IMR-90 (cell line): ENCODE results near the gene TACC3. TPM values are rescaled to one million over a fixed set of nuclear protein-coding genes. Genes with fewer than 3 reads are reported as not detected.

ENCODE experiments used
- ATAC-seq: fragments of 200-7000 bp; cut with Tn5 transposase; 2 replicates; pipeline ENCODE4 v1.9.1; 2020; ENCODE audit warnings: low read depth, mild to moderate bottlenecking, moderate library complexity
- BruUV-seq: library from RNA; stranded (reverse); fragments of 400-500 nt; replicated peaks from 2 replicates; lab custom pipeline; 2021; lab: Mats Ljungman, UMichigan
- CTCF ChIA-PET: fragments of 300-600 bp; formaldehyde crosslinking; extraction: SDS; loops from one replicate; lab custom pipeline; 2021; ENCODE audit warnings: antibody characterized with exemption; lab: Yijun Ruan, JAX
- POLR2A ChIA-PET: fragments of 300-600 bp; sonication (Branson Sonifier 250); formaldehyde crosslinking; loops from one replicate; lab custom pipeline; 2022; ENCODE audit warnings: antibody characterized with exemption; ENCODE audit not compliant: unreplicated experiment; lab: Charles Lee
- DNase-seq: peaks from one replicate; pipeline ENCODE4 v3.0.0; 2013
- H2AFZ ChIP-seq: replicated peaks from 2 replicates; pipeline ENCODE3; 2013; ENCODE audit warnings: low read length, mild to moderate bottlenecking; ENCODE audit not compliant: poor library complexity
- H2AK5ac ChIP-seq: 2 replicates; pipeline ENCODE4 v1.6.1; 2013; ENCODE audit warnings: low read depth, low read length, inconsistent platforms
- H2AK9ac ChIP-seq: replicated peaks from 2 replicates; pipeline ENCODE3; 2013; ENCODE audit warnings: mild to moderate bottlenecking, low read depth, low read length, moderate library complexity; ENCODE audit not compliant: poor library complexity
- H2BK120ac ChIP-seq: 2 replicates; pipeline ENCODE4 v1.6.1; 2013; ENCODE audit warnings: low read depth, low read length, inconsistent platforms
- H2BK15ac ChIP-seq: 3 replicates; pipeline ENCODE4 v1.6.1; 2013; ENCODE audit warnings: low read depth, low read length, inconsistent platforms
- H2BK20ac ChIP-seq: 2 replicates; pipeline ENCODE4 v1.6.1; 2013; ENCODE audit warnings: low read depth, mild to moderate bottlenecking, inconsistent platforms, low read length, moderate library complexity
- H2BK5ac ChIP-seq: 2 replicates; pipeline ENCODE4 v1.6.1; 2013; ENCODE audit warnings: mild to moderate bottlenecking, low read depth, low read length, inconsistent platforms; ENCODE audit not compliant: poor library complexity, severe bottlenecking
- H3K14ac ChIP-seq: replicated peaks from 2 replicates; pipeline ENCODE4 v1.6.1; 2013; ENCODE audit warnings: low read depth, low read length, inconsistent platforms
- H3K18ac ChIP-seq: 2 replicates; pipeline ENCODE4 v1.6.1; 2013; ENCODE audit warnings: low read depth, low read length, control low read depth
- H3K23ac ChIP-seq: 2 replicates; pipeline ENCODE4 v1.6.1; 2013; ENCODE audit warnings: low read depth, low read length, inconsistent platforms
- H3K27ac ChIP-seq: 2 replicates; pipeline ENCODE4 v1.5.1; 2013; ENCODE audit warnings: mild to moderate bottlenecking, control low read depth, low read length; ENCODE audit not compliant: insufficient read depth
- H3K27me3 ChIP-seq: 2 replicates; pipeline ENCODE4 v1.6.1; 2013; ENCODE audit warnings: low read length; ENCODE audit not compliant: control insufficient read depth, insufficient read depth
- H3K36me3 ChIP-seq: 2 replicates; pipeline ENCODE4 v1.6.1; 2013; ENCODE audit warnings: low read length, mixed read lengths; ENCODE audit not compliant: control insufficient read depth, insufficient read depth
- H3K4ac ChIP-seq: 2 replicates; pipeline ENCODE4 v1.6.1; 2013; ENCODE audit warnings: low read depth, low read length, inconsistent platforms
- H3K4me1 ChIP-seq: 2 replicates; pipeline ENCODE4 v1.6.1; 2013; ENCODE audit warnings: low read length, mixed read lengths; ENCODE audit not compliant: control insufficient read depth, insufficient read depth
- H3K4me2 ChIP-seq: 2 replicates; pipeline ENCODE4 v1.6.1; 2013; ENCODE audit warnings: low read depth, mild to moderate bottlenecking, control low read depth, low read length, moderate library complexity
- H3K4me3 ChIP-seq: 2 replicates; pipeline ENCODE4 v1.5.1; 2013; ENCODE audit warnings: low read depth, mild to moderate bottlenecking, control low read depth, low read length, moderate library complexity; ENCODE audit not compliant: insufficient read depth
- H3K56ac ChIP-seq: 2 replicates; pipeline ENCODE4 v1.6.1; 2013; ENCODE audit warnings: low read length, inconsistent platforms; ENCODE audit not compliant: insufficient read depth; ENCODE audit errors: extremely low read depth
- H3K79me1 ChIP-seq, 2 experiments: 2 replicates each; pipeline ENCODE4 v1.6.1; 2013; ENCODE audit warnings: low read length in 2 of 2, inconsistent platforms in 1 of 2, low read depth in 1 of 2
- H3K9ac ChIP-seq: 2 replicates; pipeline ENCODE4 v1.6.1; 2013; ENCODE audit warnings: low read depth, low read length, control low read depth
- H3K9me1 ChIP-seq: 2 replicates; pipeline ENCODE4 v1.6.1; 2013; ENCODE audit warnings: low read length, inconsistent platforms; ENCODE audit not compliant: insufficient read depth
- H3K9me3 ChIP-seq: 2 replicates; pipeline ENCODE4 v1.6.1; 2013; ENCODE audit warnings: low read length; ENCODE audit not compliant: control insufficient read depth, insufficient read depth
- H4K20me1 ChIP-seq: 2 replicates; pipeline ENCODE4 v1.6.1; 2013; ENCODE audit warnings: low read length, inconsistent platforms; ENCODE audit not compliant: insufficient read depth
- H4K5ac ChIP-seq: 2 replicates; pipeline ENCODE4 v1.6.1; 2013; ENCODE audit warnings: mild to moderate bottlenecking, low read depth, low read length, control low read depth
- H4K8ac ChIP-seq, 2 experiments: 2 replicates each; pipeline ENCODE4 v1.6.1; 2013; ENCODE audit warnings: low read depth in 2 of 2, low read length in 2 of 2, control low read depth in 1 of 2, inconsistent platforms in 1 of 2
- H4K91ac ChIP-seq: 2 replicates; pipeline ENCODE4 v1.6.1; 2013; ENCODE audit warnings: low read depth, low read length, inconsistent platforms; ENCODE audit not compliant: insufficient read depth
- BHLHE40 ChIP-seq: fragments of 150-350 bp; IDR thresholded peaks from 2 replicates; pipeline ENCODE4 v1.6.1; 2016; ENCODE audit warnings: mild to moderate bottlenecking, low read depth, low read length
- CEBPB ChIP-seq: IDR thresholded peaks from 2 replicates; pipeline ENCODE4 v1.6.1; 2012; ENCODE audit warnings: low read depth, low read length, improper control_type of control experiment
- CHD1 ChIP-seq: IDR thresholded peaks from 2 replicates; pipeline ENCODE4 v1.6.1; 2012; ENCODE audit warnings: low read depth, low read length, improper control_type of control experiment
- FOS ChIP-seq: fragments of 150-350 bp; IDR thresholded peaks from 2 replicates; pipeline ENCODE4 v1.6.1; 2016; ENCODE audit warnings: low read depth, low read length
- MXI1 ChIP-seq: IDR thresholded peaks from 2 replicates; pipeline ENCODE4 v1.6.1; 2012; ENCODE audit warnings: low read depth, mild to moderate bottlenecking, low read length, moderate library complexity, borderline replicate concordance
- RAD21 ChIP-seq: IDR thresholded peaks from 2 replicates; pipeline ENCODE4 v1.6.1; 2012; ENCODE audit warnings: low read length, improper control_type of control experiment
- WGBS, 2 experiments: methylation state at CpG; one replicate each; pipeline versions ENCODE4 v1.1.5 to v1.1.7; 2013; ENCODE audit warnings: missing lambda C conversion rate in 2 of 2; ENCODE audit not compliant: insufficient read length in 1 of 2; ENCODE audit errors: extremely low coverage in 2 of 2; 5-methylcytosine and 5-hydroxymethylcytosine counted together
- dilution Hi-C: fragments of 300-500 bp; cut with HindIII; formaldehyde crosslinking; loops from one replicate; pipeline ENCODE4 v1.14.3; 2018; ENCODE audit warnings: low sequenced_read_pairs; ENCODE audit not compliant: unreplicated experiment
- in situ Hi-C: fragments of 300-500 bp; cut with MboI; formaldehyde crosslinking; loops from 3 replicates; pipeline ENCODE4 v1.14.3; 2019; ENCODE audit warnings: low sequenced_read_pairs, inconsistent platforms, mixed read lengths
- intact Hi-C: fragments of 100-400 bp; cut with micrococcal nuclease; formaldehyde crosslinking; loops from 2 replicates; pipeline ENCODE4 v1.10.0; 2022
- polyA plus RNA-seq, 3 experiments: library from polyadenylated mRNA; depleted of rRNA; stranded (reverse); fragments of >200 nt; gene quantifications; 2 replicates each; pipeline ENCODE4 v1.2.3, GENCODE V29; 2012; ENCODE audit warnings: low replicate concordance in 1 of 3
- total RNA-seq: library from RNA; depleted of rRNA; stranded (reverse); fragments of >200 nt; gene quantifications from 2 replicates; pipeline ENCODE4 v1.2.3, GENCODE V29; 2012

The TACC3 gene
- total and polyA plus RNA-seq, 2 of the 4 experiments (the other 2 are of a cell fraction), result 15.1 to 49.7 TPM

DNA sequence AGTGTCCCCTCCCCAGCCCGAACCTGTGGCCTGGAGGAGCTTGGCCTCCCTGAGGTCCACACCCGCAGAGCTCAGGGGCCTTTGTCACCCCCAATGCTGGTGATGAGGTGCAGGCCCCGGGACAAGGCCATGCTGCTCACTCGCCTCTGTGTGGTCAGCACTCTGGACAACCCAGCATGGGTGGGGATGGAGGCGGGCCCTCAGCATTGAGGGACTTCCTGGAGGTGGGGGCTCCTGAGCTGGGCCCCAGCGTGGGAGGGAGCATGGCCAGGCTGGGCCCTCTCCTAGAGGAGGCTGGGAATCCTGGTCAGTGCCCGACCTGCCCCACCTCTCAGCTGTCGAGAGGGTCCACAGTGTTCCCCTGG is 30.6 kb downstream of the TACC3 start:
- H3K4ac ChIP-seq, result no peak overlapping the region
- H2AK5ac ChIP-seq, result no peak overlapping the region
- no peak overlapping the region for H2BK5ac ChIP-seq
- no peak overlapping the region for H3K18ac ChIP-seq
- no peak overlapping the region for H2BK15ac ChIP-seq
- no peak overlapping the region for H2BK120ac ChIP-seq
- H4K91ac ChIP-seq, result no peak overlapping the region
- H4K20me1 ChIP-seq, result no peaks in the 10 kb centered on the region
- DNase-seq, result no peak
- no peaks in the 10 kb centered on the region for H3K9me3 ChIP-seq
- H3K79me1 ChIP-seq, result no peaks in the 10 kb centered on the region
- no peak overlapping the region for H2AK9ac ChIP-seq
- CTCF ChIA-PET, result no interaction called here
- POLR2A ChIA-PET, result no interaction called here
- 77% methylated on average over 2 of the region's 8 CpGs; no CpG with 5 or more reads in 1 of the 2 experiments for WGBS, 2 experiments
- no TSS peak for BruUV-seq
- no peak for ATAC-seq
- no peak overlapping the region for H4K8ac ChIP-seq
- no peak overlapping the region for H3K4me2 ChIP-seq
- H3K27ac ChIP-seq, result no peak overlapping the region
- H3K4me3 ChIP-seq, result no peak overlapping the region
- no peak overlapping the region for H2BK20ac ChIP-seq
- no peaks in the 10 kb centered on the region for H3K9me1 ChIP-seq
- dilution Hi-C loops (no loop called here), intact Hi-C loops (no loop called here), in situ Hi-C loops (no loop called here)
- H2AFZ ChIP-seq, result peak overlapping the region; percentile 21
- no peak overlapping the region for H3K14ac ChIP-seq
- no peak overlapping the region for H3K56ac ChIP-seq
- TF ChIP-seq CEBPB (no peak), RAD21 (no peak), MXI1 (no peak), FOS (no peak), CHD1 (no peak), BHLHE40 (no peak)
- no peaks in the 10 kb centered on the region for H3K36me3 ChIP-seq
- no peaks in the 10 kb centered on the region for H3K4me1 ChIP-seq
- H3K23ac ChIP-seq, result no peak overlapping the region
- no peaks in the 10 kb centered on the region; the same call in 1 of the 2 replicates for H3K27me3 ChIP-seq
- H3K9ac ChIP-seq, result no peak overlapping the region
- H4K5ac ChIP-seq, result no peak overlapping the region
